Activated T-cell treated with anti-CD3 and anti-CD28 coated beads, Interleukin-2, amount 50 U/mL, for 4 hours (primary cell): ENCODE measurements around the gene MIPOL1. TPM values are rescaled to one million over a fixed set of nuclear protein-coding genes. Genes with fewer than 3 reads are reported as not detected.
"Not testable (repeated sequence)": the region's sequence is repeated elsewhere in the genome, so short reads cannot be mapped to it uniquely, and the experiment has no call there.

Experiments
- ATAC-seq, 2 donors: fragments of 200-7000 bp; cut with Tn5 transposase; one replicate each; pipeline ENCODE4 v1.10.0; 2021
- DNase-seq: peaks from one replicate; pipeline ENCODE4 v3.0.0-alpha.2; 2020
- H3K27me3 Mint-ChIP-seq: one replicate; pipeline ENCODE4 v1.8.0; 2021; ENCODE audit warnings: low read depth, mixed read lengths
- H3K36me3 Mint-ChIP-seq: one replicate; pipeline ENCODE4 v1.8.0; 2022; ENCODE audit warnings: mixed read lengths; ENCODE audit not compliant: insufficient read depth
- H3K4me1 Mint-ChIP-seq: one replicate; pipeline ENCODE4 v1.8.0; 2021; ENCODE audit warnings: low read depth, mixed read lengths
- H3K4me3 Mint-ChIP-seq: one replicate; pipeline ENCODE4 v1.8.0; 2021; ENCODE audit warnings: mild to moderate bottlenecking, moderate library complexity, mixed read lengths
- H3K9me3 Mint-ChIP-seq: one replicate; pipeline ENCODE4 v1.8.0; 2021; ENCODE audit warnings: mixed read lengths
- total RNA-seq, 3 donors: library from RNA; stranded (reverse); gene quantifications; one replicate each; pipeline ENCODE4 v1.2.1, GENCODE V29; 2021

The MIPOL1 gene
- total RNA-seq, 3 donors from 2014 or later = 0.10 to 0.16 TPM; not detected in 1

- not testable (repeated sequence) for H3K4me3 Mint-ChIP-seq, H3K27me3 Mint-ChIP-seq, ATAC-seq, H3K4me1 Mint-ChIP-seq, DNase-seq, H3K36me3 Mint-ChIP-seq
- H3K9me3 Mint-ChIP-seq = peaks cover 42% of the 10 kb centered on the region
These were observed 199.6 kb downstream of the MIPOL1 start for GRCh38 chr14:37397157-37397940.

GRCh38 chr14:37397941-37398215 lies 200.1 kb downstream of the MIPOL1 start:
- Mint-ChIP-seq H3K9me3 (peaks cover 42% of the 10 kb centered on the region), H3K36me3 (no peaks in the 10 kb centered on the region), H3K4me1 (no peaks in the 10 kb centered on the region), H3K4me3 (no peak overlapping the region), H3K27me3 (no peaks in the 10 kb centered on the region)
- DNase-seq = no peak
- ATAC-seq = no peak

DNA sequence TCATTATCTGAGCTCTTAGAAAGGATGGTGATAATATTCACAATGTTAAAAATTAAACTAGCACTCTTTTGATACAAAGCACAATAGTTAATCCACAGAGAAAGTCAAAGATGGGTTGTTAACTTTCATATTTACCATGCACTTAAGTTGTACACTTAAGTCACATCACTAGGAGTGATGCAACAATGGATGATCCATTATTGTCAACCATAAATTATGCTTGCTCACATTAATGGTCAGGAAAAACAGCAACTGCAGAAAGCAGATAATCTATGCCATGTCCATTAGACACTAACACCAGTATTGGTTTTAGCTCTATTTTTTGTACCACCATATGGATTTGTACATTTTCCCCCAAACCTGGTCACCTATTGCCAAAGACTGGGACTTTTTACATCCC lies 201.8 kb downstream of the MIPOL1 start:
- H3K36me3 Mint-ChIP-seq = no peaks in the 10 kb centered on the region
- peaks cover 37% of the 10 kb centered on the region for H3K9me3 Mint-ChIP-seq
- no peaks in the 10 kb centered on the region for H3K4me1 Mint-ChIP-seq
- H3K4me3 Mint-ChIP-seq = no peak overlapping the region
- no peak for DNase-seq
- H3K27me3 Mint-ChIP-seq = no peaks in the 10 kb centered on the region
- ATAC-seq = no peak

DNA sequence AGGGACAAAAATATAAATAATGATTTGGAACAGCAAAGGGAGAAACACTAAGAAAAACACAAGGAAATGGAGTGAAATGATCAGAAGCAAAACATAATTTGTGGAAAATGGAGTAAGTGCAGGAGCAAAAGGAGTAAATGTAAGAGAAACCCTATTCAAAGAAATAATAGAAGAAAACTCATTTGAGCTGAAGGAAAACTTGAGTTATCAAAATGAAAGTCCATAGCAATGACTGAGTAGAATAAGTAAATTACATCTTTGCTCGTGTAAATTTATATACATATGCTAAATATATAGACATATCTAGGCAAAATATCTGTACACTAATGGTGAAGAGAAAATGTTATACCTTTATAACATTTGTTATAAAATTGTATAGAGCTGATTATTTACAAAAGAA lies 203.4 kb downstream of the MIPOL1 start:
- DNase-seq (no peak), ATAC-seq (no peak)
- Mint-ChIP-seq H3K9me3 (peaks cover 29% of the 10 kb centered on the region), H3K27me3 (no peaks in the 10 kb centered on the region), H3K4me3 (no peak overlapping the region), H3K4me1 (no peaks in the 10 kb centered on the region), H3K36me3 (no peaks in the 10 kb centered on the region)

- Mint-ChIP-seq H3K27me3 (no peaks in the 10 kb centered on the region), H3K4me1 (no peaks in the 10 kb centered on the region), H3K9me3 (peaks cover 13% of the 10 kb centered on the region), H3K36me3 (no peaks in the 10 kb centered on the region), H3K4me3 (no peak overlapping the region)
- DNase-seq = no peak
- ATAC-seq = no peak
These were observed 205.9 kb downstream of the MIPOL1 start for GRCh38 chr14:37403626-37404025.

DNA sequence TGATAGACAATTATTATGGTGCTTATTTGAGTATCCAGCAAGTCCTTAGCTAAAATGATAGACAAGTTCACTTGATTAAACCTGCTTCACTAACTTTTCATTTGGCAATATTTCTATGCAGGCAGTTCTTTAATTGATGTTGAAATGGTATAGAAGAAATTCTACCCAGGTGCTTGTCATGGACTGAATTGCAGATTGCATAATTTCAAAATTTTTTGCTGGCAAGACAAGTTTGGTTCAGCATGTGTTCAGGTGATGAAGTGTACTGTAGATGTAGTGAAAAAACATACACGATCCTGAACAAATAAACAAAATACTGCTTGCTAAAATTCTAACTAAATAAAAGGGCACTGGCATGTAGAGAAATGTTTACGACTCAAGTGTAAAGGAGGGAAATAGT lies 208.4 kb downstream of the MIPOL1 start:
- no peak overlapping the region for H3K4me3 Mint-ChIP-seq
- DNase-seq (no peak), ATAC-seq (no peak)
- H3K9me3 Mint-ChIP-seq = peaks cover under 1% of the 10 kb centered on the region
- no peaks in the 10 kb centered on the region for H3K36me3 Mint-ChIP-seq
- no peaks in the 10 kb centered on the region for H3K4me1 Mint-ChIP-seq
- no peaks in the 10 kb centered on the region for H3K27me3 Mint-ChIP-seq

- H3K27me3 Mint-ChIP-seq = no peaks in the 10 kb centered on the region
- H3K4me1 Mint-ChIP-seq = no peaks in the 10 kb centered on the region
- peaks cover 3% of the 10 kb centered on the region for H3K9me3 Mint-ChIP-seq
- ATAC-seq (no peak), DNase-seq (no peak)
- H3K36me3 Mint-ChIP-seq = no peaks in the 10 kb centered on the region
- no peak overlapping the region for H3K4me3 Mint-ChIP-seq
These were observed 213.5 kb downstream of the MIPOL1 start for GRCh38 chr14:37411079-37411735.

DNA sequence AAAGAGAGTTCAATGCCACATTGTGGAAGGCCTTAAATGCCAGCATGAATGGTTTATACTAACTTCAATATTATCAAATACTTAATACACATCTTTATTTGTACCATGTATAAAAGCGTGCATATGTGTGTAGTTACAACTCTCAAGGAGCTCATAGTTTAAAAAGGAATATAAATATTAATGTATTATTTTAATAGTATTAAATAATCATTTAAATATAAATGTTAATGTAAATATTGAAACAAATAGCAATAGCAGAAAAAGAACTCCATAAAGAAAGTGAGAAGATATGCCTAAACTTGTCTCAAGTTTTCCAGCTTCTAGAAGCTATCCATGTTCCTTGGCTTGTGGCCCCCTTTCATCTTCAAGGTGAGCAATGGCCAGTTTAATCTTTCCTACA lies 215.3 kb downstream of the MIPOL1 start:
- ATAC-seq (no peak), DNase-seq (no peak)
- Mint-ChIP-seq H3K4me3 (no peak overlapping the region), H3K27me3 (no peaks in the 10 kb centered on the region), H3K9me3 (peaks cover 3% of the 10 kb centered on the region), H3K4me1 (no peaks in the 10 kb centered on the region), H3K36me3 (no peaks in the 10 kb centered on the region)

DNA sequence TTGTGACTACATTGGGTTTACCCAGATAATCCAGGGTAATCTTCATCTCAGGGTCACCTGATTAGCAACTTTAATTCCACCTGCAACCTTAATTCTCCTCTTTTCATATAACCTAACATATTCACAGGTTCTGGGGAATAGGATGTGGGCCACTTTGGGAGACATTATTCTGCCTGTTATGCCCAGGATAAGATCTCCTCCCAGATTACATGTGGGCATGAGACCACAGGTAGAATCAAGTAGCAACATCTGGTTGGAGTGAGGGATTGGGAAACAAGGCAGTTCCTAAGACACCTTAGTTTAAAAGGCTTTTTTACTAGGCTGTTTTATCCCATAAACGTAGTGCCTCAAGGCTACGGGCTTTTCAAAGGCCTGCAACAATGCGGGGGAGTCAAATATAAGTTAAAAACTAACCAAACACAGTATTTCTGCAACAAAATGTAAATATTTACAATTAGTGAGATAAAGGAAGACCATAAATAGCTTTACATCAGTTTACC lies 215.8 kb downstream of the MIPOL1 start:
- no peak for DNase-seq
- H3K27me3 Mint-ChIP-seq = no peaks in the 10 kb centered on the region
- peaks cover 3% of the 10 kb centered on the region for H3K9me3 Mint-ChIP-seq
- no peaks in the 10 kb centered on the region for H3K36me3 Mint-ChIP-seq
- no peak for ATAC-seq
- no peaks in the 10 kb centered on the region for H3K4me1 Mint-ChIP-seq
- H3K4me3 Mint-ChIP-seq = no peak overlapping the region

GRCh38 chr14:37416264-37416663 lies 218.5 kb downstream of the MIPOL1 start:
- no peaks in the 10 kb centered on the region for H3K27me3 Mint-ChIP-seq

DNA sequence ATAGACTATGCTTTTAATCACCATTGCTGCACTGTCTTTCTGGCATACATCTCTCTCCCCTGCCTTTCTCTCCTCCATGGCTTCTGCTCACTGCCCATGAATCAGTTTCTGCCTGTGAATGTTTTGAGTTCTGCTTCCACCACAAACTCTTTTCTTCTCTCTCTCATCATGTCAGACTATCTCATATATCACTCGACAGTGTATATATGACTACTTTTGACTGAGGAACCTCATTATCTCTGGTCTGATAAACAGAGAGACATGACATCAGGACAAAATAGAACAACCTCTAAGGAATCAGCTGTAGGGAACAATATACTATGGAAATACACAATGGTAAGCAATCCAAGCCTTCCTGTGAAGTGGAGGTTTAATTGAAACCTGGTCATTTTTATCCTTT lies 219.4 kb downstream of the MIPOL1 start:
- H3K4me1 Mint-ChIP-seq = no peaks in the 10 kb centered on the region
- peaks cover 3% of the 10 kb centered on the region for H3K9me3 Mint-ChIP-seq
- no peaks in the 10 kb centered on the region for H3K27me3 Mint-ChIP-seq
- H3K4me3 Mint-ChIP-seq = no peak overlapping the region
- no peak for DNase-seq
- H3K36me3 Mint-ChIP-seq = no peaks in the 10 kb centered on the region
- no peak for ATAC-seq

More at GRCh38 chr14:37416264-37416663, 218.5 kb downstream of the MIPOL1 start:
- ATAC-seq (no peak), DNase-seq (no peak)
- Mint-ChIP-seq H3K9me3 (peaks cover 3% of the 10 kb centered on the region), H3K4me3 (no peak overlapping the region), H3K4me1 (no peaks in the 10 kb centered on the region), H3K36me3 (no peaks in the 10 kb centered on the region)

- Mint-ChIP-seq H3K4me1 (no peaks in the 10 kb centered on the region), H3K9me3 (peaks cover 3% of the 10 kb centered on the region), H3K27me3 (no peaks in the 10 kb centered on the region), H3K36me3 (no peaks in the 10 kb centered on the region), H3K4me3 (no peak overlapping the region)
- DNase-seq (no peak), ATAC-seq (no peak)
These were observed 220.1 kb downstream of the MIPOL1 start for GRCh38 chr14:37417833-37418232.

- Mint-ChIP-seq H3K4me1 (no peaks in the 10 kb centered on the region), H3K27me3 (no peaks in the 10 kb centered on the region), H3K9me3 (peaks cover 5% of the 10 kb centered on the region), H3K4me3 (no peak overlapping the region), H3K36me3 (no peaks in the 10 kb centered on the region)
- ATAC-seq = no peak
- no peak for DNase-seq
These were observed 222.9 kb downstream of the MIPOL1 start for GRCh38 chr14:37420622-37421021.

DNA sequence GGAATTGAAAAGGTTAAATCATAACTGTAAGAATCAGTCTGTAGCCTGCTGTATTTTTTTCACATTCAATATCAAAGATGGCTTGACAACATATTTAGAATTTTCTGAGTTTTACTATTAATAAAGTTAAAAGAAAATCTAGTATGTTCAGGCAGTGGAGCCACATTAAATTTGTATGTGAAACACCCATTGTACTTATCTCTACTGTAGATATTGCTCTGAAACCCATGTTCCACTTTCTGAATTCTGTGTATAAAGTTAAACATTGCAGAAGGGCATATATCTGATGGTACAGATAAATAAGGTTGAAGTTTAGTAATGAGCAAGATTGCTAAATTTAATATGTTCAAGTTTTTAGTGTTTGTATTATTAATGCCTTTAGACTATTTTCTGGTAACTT lies 224.6 kb downstream of the MIPOL1 start:
- Mint-ChIP-seq H3K36me3 (no peaks in the 10 kb centered on the region), H3K4me1 (no peaks in the 10 kb centered on the region), H3K4me3 (no peak overlapping the region), H3K9me3 (peaks cover 12% of the 10 kb centered on the region), H3K27me3 (no peaks in the 10 kb centered on the region)
- no peak for DNase-seq
- ATAC-seq = no peak

- H3K36me3 Mint-ChIP-seq = no peaks in the 10 kb centered on the region
- no peaks in the 10 kb centered on the region for H3K27me3 Mint-ChIP-seq
- no peaks in the 10 kb centered on the region for H3K4me1 Mint-ChIP-seq
- ATAC-seq (no peak), DNase-seq (no peak)
- H3K4me3 Mint-ChIP-seq = no peak overlapping the region
- peaks cover 13% of the 10 kb centered on the region for H3K9me3 Mint-ChIP-seq
These were observed 225.0 kb downstream of the MIPOL1 start for GRCh38 chr14:37422748-37423147.
